ENCODE measurements around the gene SLC25A4.

The SLC25A4 gene

GRCh38 chr4:185098474-185098873 lies 44.6 kb upstream of the SLC25A4 start:
- Histone ChIP-seq H3F3A (ENCODE audit: control insufficient read depth, insufficient read depth) (no peaks in the 10 kb centered on the region), H3K27me3 (ENCODE audit: control insufficient read depth, low read length) (peaks cover 4% of the 10 kb centered on the region; the same call in 1 of the 2 replicates), H4K20me1 (ENCODE audit: control insufficient read depth, insufficient read depth, low read depth, low read length) (no peaks in the 10 kb centered on the region), H3K27ac (ENCODE audit: low read depth, low read length) (no peak overlapping the region), H3K4me2 (ENCODE audit: low read length) (no peak overlapping the region), H3K79me2 (ENCODE audit: control insufficient read depth, low read length) (no peaks in the 10 kb centered on the region), H3K9me3 (ENCODE audit: control insufficient read depth, insufficient read depth, low read length) (no peaks in the 10 kb centered on the region), H3K4me1 (ENCODE audit: control insufficient read depth, low read length) (no peaks in the 10 kb centered on the region), H3K9me2 (replicated peaks; ENCODE audit: control insufficient read depth, low read length) (no peaks in the 10 kb centered on the region), H3K36me3 (ENCODE audit: control insufficient read depth, low read length) (no peaks in the 10 kb centered on the region), H3K4me3 (ENCODE audit: low read length) (no peak overlapping the region)
- TF ChIP-seq, protein P1, sequence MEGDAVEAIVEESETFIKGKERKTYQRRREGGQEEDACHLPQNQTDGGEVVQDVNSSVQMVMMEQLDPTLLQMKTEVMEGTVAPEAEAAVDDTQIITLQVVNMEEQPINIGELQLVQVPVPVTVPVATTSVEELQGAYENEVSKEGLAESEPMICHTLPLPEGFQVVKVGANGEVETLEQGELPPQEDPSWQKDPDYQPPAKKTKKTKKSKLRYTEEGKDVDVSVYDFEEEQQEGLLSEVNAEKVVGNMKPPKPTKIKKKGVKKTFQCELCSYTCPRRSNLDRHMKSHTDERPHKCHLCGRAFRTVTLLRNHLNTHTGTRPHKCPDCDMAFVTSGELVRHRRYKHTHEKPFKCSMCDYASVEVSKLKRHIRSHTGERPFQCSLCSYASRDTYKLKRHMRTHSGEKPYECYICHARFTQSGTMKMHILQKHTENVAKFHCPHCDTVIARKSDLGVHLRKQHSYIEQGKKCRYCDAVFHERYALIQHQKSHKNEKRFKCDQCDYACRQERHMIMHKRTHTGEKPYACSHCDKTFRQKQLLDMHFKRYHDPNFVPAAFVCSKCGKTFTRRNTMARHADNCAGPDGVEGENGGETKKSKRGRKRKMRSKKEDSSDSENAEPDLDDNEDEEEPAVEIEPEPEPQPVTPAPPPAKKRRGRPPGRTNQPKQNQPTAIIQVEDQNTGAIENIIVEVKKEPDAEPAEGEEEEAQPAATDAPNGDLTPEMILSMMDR (IDR thresholded peaks at IDR 0.05; ENCODE audit: low read depth, low read length, poor library complexity, severe bottlenecking), result no peak
- no peak for TF ChIP-seq EZH2phosphoT487 (IDR thresholded peaks at IDR 0.05; ENCODE audit: borderline replicate concordance, low read length)

- peaks cover 4% of the 10 kb centered on the region; the same call in 1 of the 2 replicates for H3K27me3 ChIP-seq (ENCODE audit: control insufficient read depth, low read length)
- TF ChIP-seq, protein P1 (IDR thresholded peaks at IDR 0.05; ENCODE audit: low read depth, low read length, poor library complexity, severe bottlenecking), result no peak
- TF ChIP-seq EZH2phosphoT487 (IDR thresholded peaks at IDR 0.05; ENCODE audit: borderline replicate concordance, low read length), result no peak
- no peak overlapping the region for H3K4me3 ChIP-seq (ENCODE audit: low read length)
These were observed 43.9 kb upstream of the SLC25A4 start for GRCh38 chr4:185099024-185099682.

GRCh38 chr4:185099940-185100339 lies 43.1 kb upstream of the SLC25A4 start:
- Histone ChIP-seq H3F3A (ENCODE audit: control insufficient read depth, insufficient read depth) (no peaks in the 10 kb centered on the region), H4K20me1 (ENCODE audit: control insufficient read depth, insufficient read depth, low read depth, low read length) (no peaks in the 10 kb centered on the region)
- TF ChIP-seq, protein P1 (IDR thresholded peaks at IDR 0.05; ENCODE audit: low read depth, low read length, poor library complexity, severe bottlenecking), result no peak
- TF ChIP-seq EZH2phosphoT487 (IDR thresholded peaks at IDR 0.05; ENCODE audit: borderline replicate concordance, low read length), result no peak

More at GRCh38 chr4:185099024-185099682, 43.9 kb upstream of the SLC25A4 start:
- Histone ChIP-seq H3F3A (ENCODE audit: control insufficient read depth, insufficient read depth) (no peaks in the 10 kb centered on the region), H3K79me2 (ENCODE audit: control insufficient read depth, low read length) (no peaks in the 10 kb centered on the region), H3K27ac (ENCODE audit: low read depth, low read length) (no peak overlapping the region), H4K20me1 (ENCODE audit: control insufficient read depth, insufficient read depth, low read depth, low read length) (no peaks in the 10 kb centered on the region), H3K4me2 (ENCODE audit: low read length) (no peak overlapping the region), H3K9me3 (ENCODE audit: control insufficient read depth, insufficient read depth, low read length) (no peaks in the 10 kb centered on the region), H3K4me1 (ENCODE audit: control insufficient read depth, low read length) (no peaks in the 10 kb centered on the region), H3K9me2 (replicated peaks; ENCODE audit: control insufficient read depth, low read length) (no peaks in the 10 kb centered on the region), H3K36me3 (ENCODE audit: control insufficient read depth, low read length) (no peaks in the 10 kb centered on the region)

More at GRCh38 chr4:185099940-185100339, 43.1 kb upstream of the SLC25A4 start:
- no peaks in the 10 kb centered on the region for H3K4me1 ChIP-seq (ENCODE audit: control insufficient read depth, low read length)
- no peak overlapping the region for H3K27ac ChIP-seq (ENCODE audit: low read depth, low read length)
- H3K79me2 ChIP-seq (ENCODE audit: control insufficient read depth, low read length), result no peaks in the 10 kb centered on the region
- no peaks in the 10 kb centered on the region for H3K9me2 ChIP-seq (replicated peaks; ENCODE audit: control insufficient read depth, low read length)
- no peaks in the 10 kb centered on the region for H3K36me3 ChIP-seq (ENCODE audit: control insufficient read depth, low read length)
- H3K4me2 ChIP-seq (ENCODE audit: low read length), result no peak overlapping the region
- H3K9me3 ChIP-seq (ENCODE audit: control insufficient read depth, insufficient read depth, low read length), result no peaks in the 10 kb centered on the region
- peaks cover 12% of the 10 kb centered on the region for H3K27me3 ChIP-seq (ENCODE audit: control insufficient read depth, low read length)
- no peak overlapping the region for H3K4me3 ChIP-seq (ENCODE audit: low read length)

Data from DOHH2 (cell line).